Measurements from ENCODE around the gene TMEM239.

DNA sequence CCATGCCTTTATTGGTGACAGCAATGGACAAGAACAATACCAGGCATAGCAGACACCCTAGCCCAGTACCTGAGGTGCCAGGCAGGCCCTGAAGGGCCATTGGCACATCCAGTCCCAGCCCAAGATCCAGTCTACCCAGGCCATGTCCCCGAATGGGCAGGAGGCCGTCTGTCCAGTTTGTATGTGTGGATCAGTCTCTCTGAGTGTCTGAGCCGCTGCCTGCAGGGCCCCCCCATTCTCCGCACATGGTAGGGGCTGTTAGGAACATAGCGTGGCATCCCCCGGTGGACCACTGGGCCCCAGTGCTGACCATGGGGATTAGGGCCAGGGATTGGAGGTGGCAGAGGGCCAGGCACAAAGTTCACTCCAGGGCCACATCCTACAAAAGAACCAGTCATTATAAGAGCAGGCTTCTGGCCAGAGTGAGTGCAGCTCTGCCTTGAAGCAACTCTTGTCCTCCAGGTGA, 19.2 kb downstream of the TMEM239 start:
- TF ChIP-seq EP300 (conservative IDR thresholded peaks at IDR 0.05; ENCODE audit: poor library complexity, severe bottlenecking) (no peak), EZH2 (IDR thresholded peaks at IDR 0.05; ENCODE audit: borderline replicate concordance, insufficient read depth, low read length, poor library complexity, severe bottlenecking) (no peak), POLR2AphosphoS5 (IDR thresholded peaks at IDR 0.05) (no peak), RAD21 (conservative IDR thresholded peaks at IDR 0.05) (no peak)
- TF ChIP-seq, protein P1, sequence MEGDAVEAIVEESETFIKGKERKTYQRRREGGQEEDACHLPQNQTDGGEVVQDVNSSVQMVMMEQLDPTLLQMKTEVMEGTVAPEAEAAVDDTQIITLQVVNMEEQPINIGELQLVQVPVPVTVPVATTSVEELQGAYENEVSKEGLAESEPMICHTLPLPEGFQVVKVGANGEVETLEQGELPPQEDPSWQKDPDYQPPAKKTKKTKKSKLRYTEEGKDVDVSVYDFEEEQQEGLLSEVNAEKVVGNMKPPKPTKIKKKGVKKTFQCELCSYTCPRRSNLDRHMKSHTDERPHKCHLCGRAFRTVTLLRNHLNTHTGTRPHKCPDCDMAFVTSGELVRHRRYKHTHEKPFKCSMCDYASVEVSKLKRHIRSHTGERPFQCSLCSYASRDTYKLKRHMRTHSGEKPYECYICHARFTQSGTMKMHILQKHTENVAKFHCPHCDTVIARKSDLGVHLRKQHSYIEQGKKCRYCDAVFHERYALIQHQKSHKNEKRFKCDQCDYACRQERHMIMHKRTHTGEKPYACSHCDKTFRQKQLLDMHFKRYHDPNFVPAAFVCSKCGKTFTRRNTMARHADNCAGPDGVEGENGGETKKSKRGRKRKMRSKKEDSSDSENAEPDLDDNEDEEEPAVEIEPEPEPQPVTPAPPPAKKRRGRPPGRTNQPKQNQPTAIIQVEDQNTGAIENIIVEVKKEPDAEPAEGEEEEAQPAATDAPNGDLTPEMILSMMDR (IDR thresholded peaks at IDR 0.05; ENCODE audit: poor library complexity, severe bottlenecking): no peak
- TF ChIP-seq, protein P2, sequence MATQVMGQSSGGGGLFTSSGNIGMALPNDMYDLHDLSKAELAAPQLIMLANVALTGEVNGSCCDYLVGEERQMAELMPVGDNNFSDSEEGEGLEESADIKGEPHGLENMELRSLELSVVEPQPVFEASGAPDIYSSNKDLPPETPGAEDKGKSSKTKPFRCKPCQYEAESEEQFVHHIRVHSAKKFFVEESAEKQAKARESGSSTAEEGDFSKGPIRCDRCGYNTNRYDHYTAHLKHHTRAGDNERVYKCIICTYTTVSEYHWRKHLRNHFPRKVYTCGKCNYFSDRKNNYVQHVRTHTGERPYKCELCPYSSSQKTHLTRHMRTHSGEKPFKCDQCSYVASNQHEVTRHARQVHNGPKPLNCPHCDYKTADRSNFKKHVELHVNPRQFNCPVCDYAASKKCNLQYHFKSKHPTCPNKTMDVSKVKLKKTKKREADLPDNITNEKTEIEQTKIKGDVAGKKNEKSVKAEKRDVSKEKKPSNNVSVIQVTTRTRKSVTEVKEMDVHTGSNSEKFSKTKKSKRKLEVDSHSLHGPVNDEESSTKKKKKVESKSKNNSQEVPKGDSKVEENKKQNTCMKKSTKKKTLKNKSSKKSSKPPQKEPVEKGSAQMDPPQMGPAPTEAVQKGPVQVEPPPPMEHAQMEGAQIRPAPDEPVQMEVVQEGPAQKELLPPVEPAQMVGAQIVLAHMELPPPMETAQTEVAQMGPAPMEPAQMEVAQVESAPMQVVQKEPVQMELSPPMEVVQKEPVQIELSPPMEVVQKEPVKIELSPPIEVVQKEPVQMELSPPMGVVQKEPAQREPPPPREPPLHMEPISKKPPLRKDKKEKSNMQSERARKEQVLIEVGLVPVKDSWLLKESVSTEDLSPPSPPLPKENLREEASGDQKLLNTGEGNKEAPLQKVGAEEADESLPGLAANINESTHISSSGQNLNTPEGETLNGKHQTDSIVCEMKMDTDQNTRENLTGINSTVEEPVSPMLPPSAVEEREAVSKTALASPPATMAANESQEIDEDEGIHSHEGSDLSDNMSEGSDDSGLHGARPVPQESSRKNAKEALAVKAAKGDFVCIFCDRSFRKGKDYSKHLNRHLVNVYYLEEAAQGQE (IDR thresholded peaks at IDR 0.05; ENCODE audit: borderline replicate concordance): no peak

All from neural cell (in vitro differentiated cells).